Nephron progenitor cell (in vitro differentiated cells): ENCODE results near the gene LRBA.

ENCODE experiments used
- DNase-seq: peaks from one replicate; pipeline ENCODE4 v3.0.0; 2021
- H3K27ac Mint-ChIP-seq: 2 replicates; pipeline ENCODE4 v1.8.0; 2021; ENCODE audit warnings: mild to moderate bottlenecking, moderate library complexity, mixed read lengths
- H3K27me3 Mint-ChIP-seq: 2 replicates; pipeline ENCODE4 v1.8.0; 2021; ENCODE audit warnings: mild to moderate bottlenecking, low read depth, mixed read lengths; ENCODE audit not compliant: poor library complexity
- H3K36me3 Mint-ChIP-seq: 2 replicates; pipeline ENCODE4 v1.8.0; 2021; ENCODE audit warnings: low read depth, mixed read lengths
- H3K4me1 Mint-ChIP-seq: 2 replicates; pipeline ENCODE4 v1.8.0; 2021; ENCODE audit warnings: mixed read lengths
- H3K4me3 Mint-ChIP-seq: 2 replicates; pipeline ENCODE4 v1.8.0; 2021; ENCODE audit warnings: mild to moderate bottlenecking, moderate library complexity, mixed read lengths
- H3K9me3 Mint-ChIP-seq: 2 replicates; pipeline ENCODE4 v1.8.0; 2021; ENCODE audit warnings: mild to moderate bottlenecking, moderate library complexity, mixed read lengths
- CTCF ChIP-seq: fragments of 200-600 bp; sonication (generic); IDR thresholded peaks from 2 replicates; pipeline ENCODE4 v1.5.0; 2021; ENCODE audit warnings: antibody characterized with exemption

The LRBA gene

GRCh38 chr4:150251752-150252190, 763.3 kb downstream of the LRBA start:
- H3K36me3 Mint-ChIP-seq: peaks cover 24% of the 10 kb centered on the region
- H3K27ac Mint-ChIP-seq: peak overlapping the region; percentile 92
- no peak overlapping the region for H3K4me3 Mint-ChIP-seq
- DNase-seq: no peak
- peaks cover 59% of the 10 kb centered on the region for H3K4me1 Mint-ChIP-seq
- H3K9me3 Mint-ChIP-seq: peaks cover 9% of the 10 kb centered on the region
- no peak for TF ChIP-seq CTCF
- H3K27me3 Mint-ChIP-seq: peaks cover 16% of the 10 kb centered on the region

GRCh38 chr4:150250998-150251651, 764.0 kb downstream of the LRBA start:
- no peak for DNase-seq
- H3K36me3 Mint-ChIP-seq: peaks cover 18% of the 10 kb centered on the region
- no peak overlapping the region for H3K4me3 Mint-ChIP-seq
- H3K4me1 Mint-ChIP-seq: peaks cover 57% of the 10 kb centered on the region
- H3K9me3 Mint-ChIP-seq: peaks cover 9% of the 10 kb centered on the region
- peaks cover 11% of the 10 kb centered on the region for H3K27me3 Mint-ChIP-seq
- H3K27ac Mint-ChIP-seq: no peak overlapping the region
- TF ChIP-seq CTCF: no peak

- Mint-ChIP-seq H3K27ac (peak overlapping the region; percentile 66), H3K4me1 (peaks cover 53% of the 10 kb centered on the region), H3K27me3 (peaks cover 8% of the 10 kb centered on the region), H3K9me3 (peaks cover 9% of the 10 kb centered on the region), H3K4me3 (no peak overlapping the region), H3K36me3 (peaks cover 18% of the 10 kb centered on the region)
- DNase-seq: no peak
- no peak for TF ChIP-seq CTCF
Measured at GRCh38 chr4:150250293-150250997, 764.6 kb downstream of the LRBA start.

GRCh38 chr4:150248181-150248580, 766.9 kb downstream of the LRBA start:
- H3K4me3 Mint-ChIP-seq: no peak overlapping the region
- no peak overlapping the region for H3K27ac Mint-ChIP-seq
- peaks cover 3% of the 10 kb centered on the region for H3K27me3 Mint-ChIP-seq
- H3K36me3 Mint-ChIP-seq: no peaks in the 10 kb centered on the region
- no peak for DNase-seq
- TF ChIP-seq CTCF: no peak
- peaks cover 52% of the 10 kb centered on the region for H3K4me1 Mint-ChIP-seq
- no peaks in the 10 kb centered on the region for H3K9me3 Mint-ChIP-seq

- Mint-ChIP-seq H3K4me1 (peaks cover 49% of the 10 kb centered on the region), H3K4me3 (no peak overlapping the region), H3K27ac (no peak overlapping the region), H3K9me3 (no peaks in the 10 kb centered on the region), H3K27me3 (peaks cover 3% of the 10 kb centered on the region), H3K36me3 (no peaks in the 10 kb centered on the region)
- no peak for TF ChIP-seq CTCF
- no peak for DNase-seq
Measured at GRCh38 chr4:150247184-150247583, 767.9 kb downstream of the LRBA start.
